Measurements from ENCODE around the gene OR2T11. TPM values are rescaled to one million over a fixed set of nuclear protein-coding genes. Genes with fewer than 3 reads are reported as not detected.

The OR2T11 gene
- not detected in 2 replicates for total RNA-seq

GRCh38 chr1:248634991-248635390 lies at the start of gene OR2T11:
Gene OR2T11, minus strand, starts transcription at chr1:248635091. Its CDS starts 7,963 bp downstream, at chr1:248627128.

GRCh38 chr1:248655354-248655753 lies 20.5 kb upstream of the OR2T11 start, which contains the start of gene OR2T27:
Gene OR2T27, minus strand, starts transcription at chr1:248655528. Its CDS starts 4,644 bp downstream, at chr1:248650884.

GRCh38 chr1:248645178-248645577 lies 10.3 kb upstream of the OR2T11 start, which contains the start of gene OR2T35:
Gene OR2T35, minus strand, starts transcription at chr1:248645278. Its CDS starts 6,020 bp downstream, at chr1:248639258.

GRCh38 chr1:248597589-248597988 lies 37.3 kb downstream of the OR2T11 start, which contains the start of gene OR2T10:
Gene OR2T10, minus strand, starts transcription at chr1:248597700. Its CDS starts 3,932 bp downstream, at chr1:248593768.

GRCh38 chr1:248574657-248575056 lies 60.2 kb downstream of the OR2T11 start, which contains the start of gene OR2T34:
Gene OR2T34, minus strand, starts transcription at chr1:248574757. Its CDS starts 0 bp downstream, at chr1:248574757.

Small RNA genes lying within 50 kb of the gene (small RNA-seq; reads per million reads assigned to genes)
- gene RF00019 (ENCODE audit: low replicate concordance), result not detected

Other genes starting within 250 kb of the OR2T11 start
- gene OR2T1, start 232.0 kb downstream of the OR2T11 start, total RNA-seq, result not detected in 2 replicates
- gene OR2T2, start 189.5 kb downstream of the OR2T11 start, total RNA-seq, result not detected in 2 replicates
- not detected in 2 replicates for gene OR2T3, start 161.7 kb downstream of the OR2T11 start, total RNA-seq
- not detected in 2 replicates for gene OR2T5, start 146.5 kb downstream of the OR2T11 start, total RNA-seq
- under 0.01 TPM in 1 of 2 replicates, not detected in the other for gene OR2G6, start 127.0 kb downstream of the OR2T11 start, total RNA-seq
- gene OR2T29, start 72.3 kb downstream of the OR2T11 start, total RNA-seq, result not detected in 2 replicates
- not detected in 2 replicates for gene OR2T34, start 60.3 kb downstream of the OR2T11 start, total RNA-seq
- gene OR2T10, start 37.4 kb downstream of the OR2T11 start, total RNA-seq, result under 0.01 TPM in 1 of 2 replicates, not detected in the other
- not detected in 2 replicates for gene OR2T35, start 10.2 kb upstream of the OR2T11 start, total RNA-seq
- not detected in 2 replicates for gene OR2T27, start 20.4 kb upstream of the OR2T11 start, total RNA-seq
- not detected in 2 replicates for gene OR14I1, start 67.7 kb upstream of the OR2T11 start, total RNA-seq
- gene LYPD8, start 120.7 kb upstream of the OR2T11 start, total RNA-seq, result 0.14 TPM in 1 of 2 replicates, not detected in the other
- 29.3 and 42.7 TPM in 2 replicates for gene SH3BP5L, start 190.8 kb upstream of the OR2T11 start, total RNA-seq
- 22.1 and 24.8 TPM in 2 replicates for gene ZNF672, start 203.1 kb upstream of the OR2T11 start, total RNA-seq
- 9.6 and 21.2 TPM in 2 replicates for gene ZNF692, start 224.0 kb upstream of the OR2T11 start, total RNA-seq

Data from placental pericyte (primary cell).